Measurements from ENCODE around the gene SP1. TPM values are rescaled to one million over a fixed set of nuclear protein-coding genes. Genes with fewer than 3 reads are reported as not detected.

Gene SP1
- total and polyA plus RNA-seq, 2 of the 4 experiments (the other 2 are of a cell fraction) = 19.7 to 53.6 TPM

GRCh38 chr12:53378724-53379388 is 1.1 kb upstream of the SP1 start:
- no peaks in the 10 kb centered on the region for H3K9me3 ChIP-seq (ENCODE audit: control insufficient read depth, insufficient read depth, low read length)
- peak overlapping the region; percentile 70 for H3K18ac ChIP-seq (ENCODE audit: low read depth, low read length)
- peak overlapping the region; percentile 44 for H3K4me3 ChIP-seq (ENCODE audit: insufficient read depth, low read depth, low read length)
- H2BK5ac ChIP-seq (ENCODE audit: low read depth, low read length, poor library complexity, severe bottlenecking) = peak overlapping the region; percentile 96
- H3K36me3 ChIP-seq (ENCODE audit: control insufficient read depth, insufficient read depth, low read length) = peaks cover 17% of the 10 kb centered on the region
- WGBS, 2 experiments (ENCODE audit: extremely low coverage in 2 of 2, insufficient read length in 1 of 2) = 7% methylated on average over 16 of the region's 23 CpGs; no CpG with 5 or more reads in 1 of the 2 experiments
- intact Hi-C loops (cut with micrococcal nuclease) = no loop called here
- peak overlapping the region; percentile 83 for H2BK120ac ChIP-seq (ENCODE audit: low read depth, low read length)
- peak overlapping the region; percentile 99 for H2AK9ac ChIP-seq (replicated peaks; ENCODE audit: low read depth, low read length, poor library complexity)
- H3K4me1 ChIP-seq (ENCODE audit: control insufficient read depth, insufficient read depth, low read length) = peaks cover 16% of the 10 kb centered on the region
- peak overlapping the region; percentile 71 for H3K4me2 ChIP-seq (ENCODE audit: low read depth, low read length)
- H3K27me3 ChIP-seq (ENCODE audit: control insufficient read depth, insufficient read depth, low read length) = no peaks in the 10 kb centered on the region
- H4K91ac ChIP-seq (ENCODE audit: insufficient read depth, low read depth, low read length) = peak overlapping the region; percentile 99
- H2AFZ ChIP-seq (replicated peaks; ENCODE audit: low read length, poor library complexity) = peak overlapping the region; percentile 92
- peaks cover 17 to 24% of the 10 kb centered on the region in 2 experiments for H3K79me1 ChIP-seq (ENCODE audit: low read depth in 1 of 2, low read length in 2 of 2)
- H3K14ac ChIP-seq (replicated peaks; ENCODE audit: low read depth, low read length) = peak overlapping the region; percentile 100
- in situ Hi-C loops (cut with MboI; ENCODE audit: low sequenced_read_pairs) = no loop called here
- peak overlapping the region; percentile 99 for H3K4ac ChIP-seq (ENCODE audit: low read depth, low read length)
- ChIA-PET CTCF (interaction anchor here (1.0 to 1.1 kb wide), 2 partner anchors 26 to 1354 kb away, joined by 3 to 4 read pairs; no protein-coding TSS in a partner anchor), POLR2A (ENCODE audit: unreplicated experiment) (no interaction called here)
- no TSS peak for BruUV-seq (replicated peaks)
- peak overlapping the region; percentile 100 for H2AK5ac ChIP-seq (ENCODE audit: low read depth, low read length)
- DNase-seq (no peak), ATAC-seq (ENCODE audit: low read depth) (no peak)
- peaks cover 13% of the 10 kb centered on the region; the same call in 1 of the 2 replicates for H4K20me1 ChIP-seq (ENCODE audit: insufficient read depth, low read length)
- dilution Hi-C loops (cut with HindIII; ENCODE audit: low sequenced_read_pairs, unreplicated experiment) = no loop called here
- peak overlapping the region; percentile 96 for H3K27ac ChIP-seq (ENCODE audit: insufficient read depth, low read length)
- peak overlapping the region; percentile 82 for H3K9ac ChIP-seq (ENCODE audit: low read depth, low read length)
- H3K9me1 ChIP-seq (ENCODE audit: insufficient read depth, low read length) = peaks cover 16% of the 10 kb centered on the region
- peak overlapping the region; percentile 98 for H3K56ac ChIP-seq (ENCODE audit: extremely low read depth, insufficient read depth, low read length)
- H4K5ac ChIP-seq (ENCODE audit: low read depth, low read length) = peak overlapping the region; percentile 91
- H3K23ac ChIP-seq (ENCODE audit: low read depth, low read length) = peak overlapping the region; percentile 99
- peak overlapping the region; percentile 99 to 100 for H4K8ac ChIP-seq (ENCODE audit: low read depth in 2 of 2, low read length in 2 of 2)
- peak overlapping the region; percentile 28 for H2BK20ac ChIP-seq (ENCODE audit: low read depth, low read length)
- H2BK15ac ChIP-seq (ENCODE audit: low read depth, low read length) = peak overlapping the region; percentile 84; the same call in 1 of the 3 replicates
- TF ChIP-seq MAZ (IDR thresholded peaks at IDR 0.05; ENCODE audit: borderline replicate concordance, low read depth, low read length) (no peak), SMC3 (IDR thresholded peaks at IDR 0.05; ENCODE audit: low read depth, low read length) (no peak), NFE2L2 (IDR thresholded peaks at IDR 0.05; ENCODE audit: low read depth, low read length) (no peak), RCOR1 (IDR thresholded peaks at IDR 0.05; ENCODE audit: insufficient replicate concordance, low read length) (no peak), CTCF (conservative IDR thresholded peaks at IDR 0.05; ENCODE audit: low read depth, low read length) (no peak), MAFK (IDR thresholded peaks at IDR 0.05; ENCODE audit: low read depth, low read length) (no peak)

Measured in IMR-90 (cell line).